HTR-8/SVneo (cell line): ENCODE results near the gene SHISA8.
"Not testable (repeated sequence)": the region's sequence is repeated elsewhere in the genome, so short reads cannot be mapped to it uniquely, and the experiment has no call there.

Experiments used
- DNase-seq: peaks from one replicate; pipeline ENCODE4 v3.0.0; 2011; ENCODE audit warnings: low spot score, mixed read lengths; ENCODE audit not compliant: insufficient read length
- FAIRE-seq: peaks from 2 replicates; lab custom pipeline; 2011; peaks lifted over from hg19 to GRCh38; lab: Jason Lieb, UNC

Gene SHISA8

DNA sequence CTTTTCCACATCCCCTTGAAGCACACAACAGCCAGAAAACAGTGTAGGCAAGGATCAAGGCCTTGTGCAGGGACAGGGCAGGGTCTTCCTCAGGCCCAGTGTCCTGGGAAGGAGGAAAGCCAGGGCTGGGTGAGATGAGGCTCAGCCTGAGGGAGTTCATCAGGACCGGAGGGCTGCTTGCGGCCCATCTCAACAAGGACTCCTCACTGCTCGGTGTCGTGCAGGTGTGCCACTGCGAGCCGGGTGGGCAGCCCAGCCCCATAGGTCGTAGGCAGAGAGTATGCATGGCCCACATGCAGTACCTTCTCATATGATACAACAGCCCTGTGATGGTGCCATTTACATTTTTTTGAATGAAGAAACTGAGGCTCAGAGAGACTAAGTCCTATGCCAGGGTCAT is 12.9 kb downstream of the SHISA8 start:
- FAIRE-seq (no peak), DNase-seq (no peak)

DNA sequence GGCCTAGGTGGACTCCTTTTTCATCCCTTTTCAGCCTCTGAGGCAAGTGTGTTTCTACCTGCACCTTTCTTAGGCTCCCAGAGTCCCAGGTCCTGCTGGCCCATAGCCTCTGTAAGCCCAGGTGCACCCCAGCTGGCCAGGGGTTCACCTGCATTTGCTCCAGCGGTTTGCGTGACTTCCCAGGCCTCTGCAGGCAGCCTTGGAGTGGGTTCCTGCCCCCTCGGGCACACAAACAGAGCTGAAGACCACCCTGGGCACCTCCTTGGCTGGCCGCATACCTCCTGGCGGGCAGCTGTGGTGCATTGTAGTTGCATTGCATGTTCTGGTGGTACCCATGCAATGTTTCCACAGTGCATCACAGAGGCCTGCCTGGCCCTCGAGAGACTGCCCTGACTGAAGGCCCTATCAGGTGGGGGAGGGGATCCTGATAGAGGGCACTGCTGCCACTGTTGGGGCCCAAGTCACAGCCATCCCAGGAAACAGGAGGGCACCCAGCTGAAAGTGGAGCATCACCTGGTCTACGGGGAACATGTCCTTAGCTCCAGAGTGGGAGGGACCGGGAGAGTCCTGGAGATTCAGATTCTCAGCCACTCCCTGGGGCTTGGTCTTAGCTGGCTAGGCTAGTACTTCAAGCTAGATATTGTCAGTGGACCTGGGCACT is 14.1 kb downstream of the SHISA8 start:
- DNase-seq, result no peak
- FAIRE-seq, result no peak

DNA sequence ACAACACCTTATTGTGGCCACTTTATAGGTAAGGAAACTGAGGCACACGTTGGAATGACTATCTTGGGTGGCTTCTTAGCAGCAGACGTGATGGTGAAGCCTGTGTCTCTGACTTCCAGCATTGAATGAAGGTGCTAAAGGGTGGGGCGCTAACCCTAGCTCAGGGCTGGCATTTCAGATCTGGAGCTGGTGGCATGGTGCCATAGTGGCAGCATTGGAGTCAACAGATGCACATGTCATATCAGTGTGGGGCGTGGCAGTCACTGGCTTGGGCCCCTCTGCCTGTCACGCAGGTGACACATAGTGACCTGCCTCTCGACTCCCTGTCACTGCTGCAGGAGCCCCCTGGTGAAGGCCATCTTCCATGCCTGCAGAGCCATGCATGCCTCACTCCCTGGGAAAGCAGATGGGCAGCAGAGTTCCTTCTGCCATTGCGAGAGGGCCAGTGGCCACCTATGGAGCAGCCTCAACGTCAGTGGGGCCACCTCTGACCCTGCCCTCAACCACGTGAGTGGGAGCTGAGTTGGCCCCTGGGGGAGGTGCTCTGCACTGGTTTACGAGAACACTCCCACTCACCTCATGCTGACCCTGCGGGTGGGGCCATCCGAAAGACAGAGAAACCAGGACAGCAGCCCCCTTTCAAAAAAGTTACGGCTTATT is 14.8 kb downstream of the SHISA8 start:
- DNase-seq, result no peak
- no peak for FAIRE-seq

- DNase-seq, result no peak
- FAIRE-seq, result no peak
Measured at GRCh38 chr22:41899110-41899509, 15.8 kb downstream of the SHISA8 start.

DNA sequence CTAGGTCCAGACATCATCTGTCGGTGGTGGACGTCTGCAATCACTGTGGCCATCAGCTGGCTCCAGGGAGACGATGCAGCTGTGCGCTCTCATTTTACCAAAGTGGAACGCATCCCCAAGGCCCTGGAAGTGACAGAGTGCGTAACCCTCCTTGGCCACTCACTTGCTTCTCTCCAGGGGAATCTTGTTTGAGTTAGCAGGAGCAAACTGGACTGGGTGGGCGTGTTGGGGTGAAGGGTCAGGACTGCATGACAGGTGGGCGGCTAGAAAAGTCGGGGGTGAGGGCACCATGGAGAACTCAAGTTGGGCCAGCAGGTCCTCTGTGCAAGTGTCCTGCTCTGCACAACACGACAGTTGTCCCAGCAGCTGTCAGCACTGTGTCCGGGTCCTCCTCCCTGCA is 16.2 kb downstream of the SHISA8 start:
- no peak for FAIRE-seq
- no peak for DNase-seq

DNA sequence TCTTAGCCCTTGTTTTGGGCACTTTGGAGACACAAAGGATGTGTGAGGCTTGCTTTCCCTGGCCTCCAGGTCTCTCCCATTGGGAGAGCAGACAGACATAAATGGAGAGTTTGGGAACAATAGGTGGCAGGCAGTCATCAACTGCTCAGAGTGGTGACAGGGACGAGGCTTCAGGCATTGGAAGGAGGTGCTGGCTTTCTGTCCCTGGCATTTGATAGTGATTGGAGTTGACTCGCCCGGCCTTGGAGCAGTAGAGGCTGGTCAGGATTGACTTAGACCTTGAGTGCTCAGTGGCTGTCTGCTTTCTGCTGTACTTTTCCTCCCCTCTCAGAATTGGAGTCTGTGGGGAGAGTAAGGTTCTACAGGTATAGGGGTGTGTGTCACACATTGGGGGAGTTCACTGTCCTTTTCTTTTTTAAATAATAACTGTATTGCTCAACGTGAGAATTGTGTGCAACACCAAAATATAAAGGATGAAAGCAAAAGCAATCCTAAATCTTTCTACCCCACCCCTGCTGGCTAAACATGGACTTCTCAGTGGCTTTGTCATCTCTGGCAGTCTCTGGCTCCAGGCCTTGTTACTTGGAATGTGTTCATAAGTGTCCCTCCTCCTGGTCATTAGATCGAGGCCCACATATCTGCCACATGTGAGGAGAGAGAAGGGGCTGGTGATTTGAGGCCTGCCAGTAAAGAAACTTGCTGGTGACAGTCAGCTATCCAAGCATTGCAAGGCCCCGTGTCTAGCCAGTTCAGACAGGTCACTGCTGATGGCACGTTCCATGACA is 21.1 kb downstream of the SHISA8 start:
- DNase-seq (no peak), FAIRE-seq (no peak)

- FAIRE-seq (no peak), DNase-seq (no peak)
Measured at GRCh38 chr22:41892721-41893120, 22.2 kb downstream of the SHISA8 start.

GRCh38 chr22:41891407-41891806 is 23.5 kb downstream of the SHISA8 start:
- no peak for FAIRE-seq
- no peak for DNase-seq

DNA sequence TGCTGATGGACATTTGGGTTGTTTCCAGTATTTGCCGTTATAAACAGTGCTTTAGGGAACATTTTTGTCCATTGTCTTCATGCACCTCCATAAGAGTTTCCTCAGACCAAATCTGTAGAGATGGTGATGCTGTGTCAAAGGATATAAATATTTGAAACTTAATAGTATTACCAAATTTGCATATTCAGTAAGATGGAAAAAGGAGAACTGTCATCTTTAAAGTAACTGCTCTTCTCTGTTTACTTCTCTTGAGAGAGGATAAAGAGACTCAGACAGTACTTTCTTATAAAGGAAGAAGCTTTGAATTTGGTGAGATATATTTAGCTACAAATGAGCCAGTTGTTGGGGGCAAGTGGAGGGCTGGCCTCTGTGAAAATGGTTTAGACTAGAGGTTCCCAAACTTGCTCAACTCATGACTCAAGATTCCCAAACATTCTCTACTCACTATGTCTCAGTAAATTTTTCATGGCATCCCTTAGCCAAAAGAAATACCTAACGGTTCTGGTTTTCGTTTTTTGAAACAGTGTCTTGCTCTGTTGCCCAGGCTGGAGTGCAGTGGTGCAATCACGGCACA is 26.2 kb downstream of the SHISA8 start:
- DNase-seq (no peak), FAIRE-seq (no peak)

DNA sequence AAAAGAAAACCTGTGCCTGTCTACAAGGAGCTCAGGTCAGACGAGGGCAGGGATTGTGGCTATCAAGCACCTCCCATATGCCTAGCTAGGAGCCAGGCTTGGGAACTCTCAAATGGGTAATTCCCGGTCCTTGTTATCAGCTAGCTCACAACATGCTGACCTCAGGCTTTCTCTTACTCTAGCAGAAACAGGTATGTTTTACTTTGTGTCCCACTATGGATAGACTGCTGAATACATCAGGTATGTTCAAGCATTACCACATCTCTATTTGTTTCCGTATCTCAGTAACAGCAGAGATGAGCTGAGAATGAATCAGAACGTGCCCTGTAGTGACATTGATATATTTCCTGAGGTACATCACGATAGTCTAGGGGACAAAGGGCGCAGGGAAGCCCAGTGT is 29.4 kb downstream of the SHISA8 start:
- FAIRE-seq (no peak), DNase-seq (no peak)

DNA sequence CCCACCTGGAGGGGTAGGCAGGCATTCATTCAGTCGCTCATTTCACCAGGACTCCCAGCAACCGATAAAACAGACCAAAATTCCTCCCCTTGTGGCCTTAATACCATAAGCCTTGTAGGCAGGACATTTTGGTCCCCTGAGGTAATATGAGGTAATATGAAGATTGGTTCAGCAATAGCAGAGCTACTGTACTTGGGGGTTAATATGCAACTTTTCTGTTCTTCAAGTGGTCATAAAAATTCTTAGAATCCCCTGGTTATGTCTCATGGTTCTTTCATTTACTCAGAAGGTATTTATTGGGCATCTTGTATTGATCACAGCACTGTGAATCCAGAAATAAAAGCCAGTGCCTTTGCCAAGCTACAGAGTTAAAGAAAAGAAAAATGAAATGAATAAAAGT is 29.8 kb downstream of the SHISA8 start:
- no peak for FAIRE-seq
- DNase-seq, result no peak

- DNase-seq, result no peak
- FAIRE-seq, result no peak
Measured at GRCh38 chr22:41883400-41883799, 31.5 kb downstream of the SHISA8 start.

DNA sequence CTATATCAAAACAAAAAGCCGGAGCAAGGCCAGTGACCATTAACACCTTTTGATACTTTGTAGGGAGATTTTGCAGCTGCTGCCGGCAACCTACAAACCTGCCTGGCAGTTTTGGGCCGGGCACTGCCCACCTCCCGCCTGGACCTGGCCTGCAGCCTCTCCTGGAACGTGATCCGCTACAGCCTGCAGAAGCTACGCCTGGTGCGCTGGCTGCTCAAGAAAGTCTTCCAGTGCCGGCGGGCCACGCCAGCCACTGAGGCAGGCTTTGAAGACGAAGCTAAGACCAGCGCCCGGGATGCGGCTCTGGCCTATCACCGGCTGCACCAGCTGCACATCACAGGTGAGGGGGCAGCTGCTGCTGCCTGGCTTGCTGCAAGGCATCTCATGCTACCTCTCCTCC is 34.2 kb downstream of the SHISA8 start:
- FAIRE-seq (no peak), DNase-seq (no peak)

DNA sequence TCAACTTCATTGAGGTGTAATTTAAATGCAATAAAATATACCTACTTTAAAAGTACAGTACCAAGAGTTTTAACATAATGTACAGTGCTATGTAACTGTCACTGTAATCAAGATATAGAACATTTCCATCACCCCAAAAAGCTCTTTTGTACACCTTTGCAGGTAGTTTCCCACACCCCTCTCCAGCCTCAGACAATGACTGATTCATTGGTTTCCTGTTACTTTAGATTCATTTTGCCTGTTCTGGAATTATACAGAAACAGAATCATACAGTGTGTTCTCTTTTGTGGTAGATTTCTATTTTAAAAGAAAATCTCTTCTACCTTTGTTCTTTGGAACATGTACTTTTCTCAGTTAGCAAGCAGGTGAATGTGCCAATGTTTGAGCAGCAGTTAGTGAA is 38.2 kb downstream of the SHISA8 start:
- DNase-seq, result no peak
- FAIRE-seq, result no peak

- no peak for FAIRE-seq
- DNase-seq, result no peak
Measured at GRCh38 chr22:41876275-41876674, 38.6 kb downstream of the SHISA8 start.

DNA sequence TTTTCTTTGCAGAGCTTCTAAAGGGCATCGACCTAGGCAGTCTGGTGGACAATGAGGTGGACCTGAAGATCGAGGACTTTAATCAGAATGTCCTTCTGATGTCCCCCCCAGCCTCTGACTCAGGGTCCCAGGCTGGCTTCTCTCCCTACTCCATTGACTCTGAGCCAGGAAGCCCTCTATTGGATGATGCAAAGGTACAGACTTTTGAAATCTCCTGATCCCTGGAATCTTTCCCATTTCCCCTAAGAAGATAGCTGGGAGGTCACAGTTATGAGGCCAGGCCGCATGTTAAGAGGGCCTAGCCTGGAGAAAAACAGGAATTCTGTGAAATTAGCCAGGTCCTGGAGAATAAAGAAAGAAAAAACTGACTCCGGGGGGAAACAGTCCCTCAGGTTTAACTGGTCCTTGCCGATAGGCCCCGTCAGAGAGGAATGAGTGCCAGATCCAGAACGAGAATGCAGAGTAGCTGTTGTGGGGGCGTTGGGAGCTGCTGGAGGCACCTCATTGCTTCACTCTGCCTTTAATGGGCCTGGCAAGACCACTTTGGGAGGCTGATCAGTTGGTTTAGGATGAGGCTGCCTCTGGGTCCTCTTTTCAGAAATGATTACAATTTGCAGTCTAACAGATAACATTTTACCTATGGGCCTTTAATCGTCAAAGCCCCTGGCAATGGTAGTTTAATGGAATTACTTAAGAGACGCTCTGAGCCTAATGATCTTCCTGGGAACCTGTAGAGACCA is 39.2 kb downstream of the SHISA8 start:
- FAIRE-seq (no peak), DNase-seq (no peak)

GRCh38 chr22:41874090-41874489 is 40.8 kb downstream of the SHISA8 start:
- no peak for FAIRE-seq
- no peak for DNase-seq

DNA sequence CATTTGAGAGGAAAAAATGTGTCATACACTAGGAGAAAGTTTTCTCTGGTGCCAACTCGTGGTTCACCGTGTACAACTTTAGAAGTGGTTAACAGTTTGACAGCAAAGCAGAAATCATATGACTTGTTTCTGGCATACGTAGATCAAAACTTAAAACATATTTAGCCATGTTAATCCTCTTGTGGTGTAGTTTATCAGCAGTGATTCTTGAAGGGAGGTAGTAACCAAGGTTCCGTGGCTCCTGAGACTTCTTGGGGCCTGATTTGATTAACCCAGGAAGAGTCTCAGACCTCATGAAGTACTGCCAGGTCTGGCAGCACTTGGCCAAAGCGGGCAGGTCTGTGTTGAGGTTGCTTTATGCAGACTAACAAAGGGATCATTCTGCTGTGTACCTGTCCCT is 41.5 kb downstream of the SHISA8 start:
- FAIRE-seq, result peak; percentile 31

DNA sequence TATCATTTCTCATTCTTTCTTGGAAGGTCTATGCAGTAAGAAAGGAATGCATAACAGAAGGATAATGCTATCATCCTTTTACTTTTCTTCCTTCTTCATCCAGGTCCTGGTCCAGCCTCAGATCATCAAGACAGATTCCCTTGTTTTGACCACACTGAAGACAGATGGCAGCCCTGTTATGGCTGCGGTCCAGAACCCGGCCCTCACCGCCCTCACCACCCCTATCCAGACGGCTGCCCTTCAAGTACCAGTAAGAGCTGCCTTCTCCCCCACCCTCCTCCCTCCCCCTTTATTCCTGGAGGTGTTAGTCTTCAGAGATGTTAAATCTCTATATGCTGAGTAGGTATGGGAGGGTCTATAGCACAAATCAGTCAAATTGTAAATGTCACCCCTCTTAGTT is 44.1 kb downstream of the SHISA8 start:
- no peak for FAIRE-seq

More for the DNA sequence above, 41.5 kb downstream of the SHISA8 start:
- DNase-seq, result no peak

GRCh38 chr22:41870081-41870480 is 44.8 kb downstream of the SHISA8 start:
- not testable (repeated sequence) for DNase-seq, FAIRE-seq

More for the DNA sequence above, 44.1 kb downstream of the SHISA8 start:
- no peak for DNase-seq
